Left kidney (tissue), 2 donors: ENCODE data around the gene MFSD1. TPM values are rescaled to one million over a fixed set of nuclear protein-coding genes. Genes with fewer than 3 reads are reported as not detected.

ENCODE experiments used
- DNase-seq: peaks from one replicate; pipeline ENCODE4 v3.0.0-alpha.2; 2013
- polyA plus RNA-seq: library from polyadenylated mRNA; unstranded; fragments of 120-200 nt; gene quantifications from one replicate; pipeline ENCODE4 v1.2.1, GENCODE V29; 2013; ENCODE audit not compliant: insufficient read length

Gene MFSD1
- polyA plus RNA-seq, 1 donor, result 59.0 TPM

GRCh38 chr3:158810823-158811724 is 9.2 kb downstream of the MFSD1 start:
- no peak for DNase-seq

GRCh38 chr3:158819282-158819681 is 17.4 kb downstream of the MFSD1 start:
- DNase-seq, result no peak

DNA sequence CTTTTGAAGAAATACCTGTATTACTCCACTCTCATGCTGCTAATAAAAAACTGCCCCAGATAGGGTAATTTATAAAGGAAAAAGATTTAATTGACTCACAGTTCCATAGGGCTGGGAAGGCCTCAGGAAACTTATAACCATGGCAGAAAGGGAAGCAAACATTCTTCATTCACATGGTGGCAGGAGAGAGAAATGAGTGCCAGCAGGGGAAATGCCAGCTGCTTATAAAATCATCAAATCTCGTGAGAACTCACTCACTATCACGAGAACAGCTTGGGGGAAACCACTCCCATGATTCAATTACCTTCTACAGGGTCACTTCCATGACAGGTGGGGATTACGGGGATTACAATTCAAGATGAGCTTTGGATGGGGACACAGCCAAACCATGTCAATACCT is 18.7 kb downstream of the MFSD1 start:
- DNase-seq, result no peak

GRCh38 chr3:158821847-158822246 is 20.0 kb downstream of the MFSD1 start:
- no peak for DNase-seq

GRCh38 chr3:158823426-158823825 is 21.6 kb downstream of the MFSD1 start:
- no peak for DNase-seq

- no peak for DNase-seq
Observed at GRCh38 chr3:158827773-158828172, 25.9 kb downstream of the MFSD1 start.

DNA sequence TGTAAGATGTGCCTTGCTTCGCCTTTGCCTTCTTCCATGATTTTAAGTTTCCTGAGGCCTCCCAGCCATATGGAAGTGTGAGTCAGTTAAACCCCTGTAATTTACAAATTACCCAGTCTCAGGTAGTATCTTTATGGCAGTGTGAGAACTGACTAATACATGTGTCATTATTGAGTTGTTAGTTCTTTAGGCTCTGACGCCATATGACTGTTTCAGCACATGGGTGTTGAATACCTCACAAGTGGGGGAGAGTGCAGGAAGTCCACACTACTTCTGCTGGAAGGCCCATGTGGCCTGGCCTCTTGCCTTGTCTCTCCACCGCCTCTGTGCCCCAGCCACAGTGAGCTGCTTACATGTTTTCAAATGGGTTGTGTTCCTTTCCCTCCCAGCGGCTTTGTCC is 28.5 kb downstream of the MFSD1 start:
- DNase-seq, result no peak

GRCh38 chr3:158831861-158832260 is 30.0 kb downstream of the MFSD1 start:
- DNase-seq, result no peak

DNA sequence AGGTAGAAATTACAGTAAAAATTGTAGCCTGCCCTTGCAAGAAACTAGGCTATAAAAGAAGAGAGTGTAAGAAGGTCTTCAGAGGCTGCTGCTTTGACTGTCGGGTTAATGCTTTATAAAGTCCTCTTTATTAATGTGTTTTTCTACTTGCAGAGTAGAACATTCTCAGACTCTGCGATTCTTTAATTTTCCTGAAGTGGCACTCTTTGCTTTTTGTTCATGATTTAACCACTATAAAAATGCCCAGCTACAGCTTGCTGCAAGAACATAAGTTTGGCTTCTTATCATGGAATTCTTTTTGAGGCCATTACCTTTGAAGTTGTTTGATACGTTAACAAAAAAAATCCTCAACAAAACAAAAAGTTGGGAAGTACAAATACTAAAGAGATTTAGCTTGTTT is 33.8 kb downstream of the MFSD1 start:
- DNase-seq, result no peak

DNA sequence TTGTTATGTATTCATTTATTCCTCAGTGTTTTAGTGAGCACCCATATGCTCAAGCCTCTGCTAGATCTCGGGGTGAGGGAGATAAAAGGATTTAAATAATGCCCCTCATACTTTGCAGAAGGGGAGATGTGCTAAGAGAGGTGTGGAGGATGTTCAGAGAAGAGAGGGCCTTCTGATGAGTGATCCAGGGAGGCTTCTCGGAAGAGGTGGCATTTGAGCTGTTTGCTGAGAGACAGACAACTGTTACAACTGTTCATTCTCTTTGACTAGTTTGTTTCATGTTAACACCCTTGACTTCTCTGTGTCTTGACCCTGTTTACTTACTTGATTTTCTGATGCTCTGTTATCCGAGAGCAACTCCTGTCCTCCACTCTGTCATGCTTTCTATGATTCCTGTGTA is 34.5 kb downstream of the MFSD1 start:
- no peak for DNase-seq

GRCh38 chr3:158837240-158837639 is 35.4 kb downstream of the MFSD1 start:
- no peak for DNase-seq

- DNase-seq, result no peak
Observed at GRCh38 chr3:158839966-158840365, 38.1 kb downstream of the MFSD1 start.

- no peak for DNase-seq
Observed at GRCh38 chr3:158841387-158841786, 39.5 kb downstream of the MFSD1 start.

DNA sequence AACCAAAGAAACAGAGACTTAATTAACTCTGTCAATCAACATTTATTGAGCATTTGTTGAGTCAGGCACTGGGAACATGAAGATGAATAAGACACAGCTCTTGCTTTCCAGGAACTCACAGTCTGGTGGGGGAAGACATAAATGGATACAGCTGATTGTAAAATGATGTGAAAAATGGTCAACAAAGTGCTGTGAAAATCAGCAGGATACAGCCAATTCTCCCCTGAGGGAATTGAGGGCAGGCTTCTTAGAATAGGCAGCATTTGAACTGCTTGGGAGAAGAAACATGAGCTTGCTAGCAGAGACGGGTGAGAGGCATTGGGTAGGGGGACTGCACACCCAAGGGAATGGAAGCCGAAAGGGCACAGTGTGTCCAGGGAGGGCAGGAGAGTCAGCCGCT is 41.1 kb downstream of the MFSD1 start:
- no peak for DNase-seq

DNA sequence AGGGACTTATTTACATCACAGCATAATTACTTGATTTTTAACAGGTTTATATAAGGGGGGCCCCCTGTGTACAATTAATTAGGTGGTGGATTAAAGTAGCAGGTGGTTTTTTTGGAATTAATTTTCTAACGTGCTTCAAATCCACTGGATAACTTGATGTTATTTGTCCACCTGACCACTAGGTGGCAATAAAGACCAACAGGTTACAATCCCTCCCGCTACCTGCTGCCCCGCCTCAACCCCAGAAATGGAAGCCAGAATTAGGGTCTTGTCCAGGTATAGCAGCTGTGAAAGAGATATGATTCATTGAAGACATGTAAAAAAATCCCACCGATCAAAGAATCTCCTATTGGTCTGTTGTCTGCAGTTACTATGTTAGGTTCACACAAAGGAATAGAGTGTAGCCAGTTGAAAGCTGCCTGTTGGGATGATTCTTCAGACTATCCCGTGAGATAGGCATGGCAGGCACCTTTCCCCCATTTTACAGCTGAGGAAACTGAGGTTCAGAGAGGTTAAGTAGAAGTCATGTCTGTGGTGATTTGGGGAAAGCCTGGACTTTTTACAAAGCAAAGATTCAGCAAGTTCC is 44.0 kb downstream of the MFSD1 start:
- DNase-seq, result peak; percentile 24

- no peak for DNase-seq
Observed at GRCh38 chr3:158846803-158847451, 45.1 kb downstream of the MFSD1 start.

GRCh38 chr3:158847452-158847821 is 45.6 kb downstream of the MFSD1 start:
- no peak for DNase-seq

- DNase-seq, result no peak
Observed at GRCh38 chr3:158847885-158848284, 46.0 kb downstream of the MFSD1 start.

DNA sequence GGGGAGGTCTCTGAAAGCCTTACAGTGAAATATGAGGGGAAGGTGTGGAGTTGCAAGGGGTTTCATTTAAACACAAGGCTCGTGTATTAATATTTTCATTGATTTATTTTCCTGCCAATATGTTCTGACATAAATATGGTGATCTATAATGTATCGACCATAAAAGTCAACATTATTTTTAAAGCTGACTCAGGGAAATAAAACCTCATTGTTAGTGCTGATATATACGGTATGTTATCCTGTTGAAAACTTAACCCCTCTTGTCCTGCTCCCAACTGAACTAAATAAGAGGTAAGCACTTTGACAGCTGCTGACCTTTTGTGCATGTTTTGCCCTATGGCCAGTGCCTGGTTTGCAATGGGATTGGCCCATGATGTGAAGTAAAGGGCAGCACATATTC is 47.9 kb downstream of the MFSD1 start:
- no peak for DNase-seq

DNA sequence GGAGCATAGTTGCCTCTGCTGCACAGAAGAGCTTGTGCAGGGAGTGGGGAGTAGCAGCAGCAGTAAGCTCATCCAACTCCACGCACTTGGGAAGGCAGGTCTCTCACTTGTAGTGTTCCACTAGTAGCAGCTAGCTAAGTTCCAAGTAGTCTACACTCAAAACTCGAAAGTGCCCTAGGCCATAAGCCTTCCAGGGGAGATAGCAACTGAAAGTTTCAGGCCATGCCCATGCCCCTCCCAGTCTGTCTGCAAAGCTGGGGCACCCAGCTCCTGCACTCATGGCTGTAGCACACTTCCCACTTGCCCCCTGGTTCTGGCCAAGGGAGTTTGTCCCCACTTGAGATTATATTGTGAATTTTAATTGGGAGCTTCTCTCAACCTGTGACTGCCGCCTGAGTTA is 57.5 kb downstream of the MFSD1 start:
- DNase-seq, result no peak

DNA sequence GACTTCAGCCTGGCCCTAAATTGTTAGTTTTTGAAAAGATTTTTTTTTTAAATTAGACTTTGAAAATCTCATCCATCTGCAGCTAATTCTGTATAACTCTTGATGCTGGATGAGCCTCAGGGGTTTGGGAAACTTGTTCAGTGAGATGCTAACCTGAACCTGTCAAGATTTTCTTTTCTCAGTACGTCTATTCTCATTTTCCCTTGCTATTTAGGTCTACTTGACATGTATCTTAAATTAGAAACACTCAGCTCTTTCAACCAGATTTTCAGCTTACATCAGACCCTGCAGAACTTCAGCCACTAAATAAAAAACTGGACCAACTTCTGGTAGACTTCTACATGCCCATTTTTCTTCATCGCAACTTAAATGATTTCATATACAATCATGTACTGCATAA is 61.4 kb downstream of the MFSD1 start:
- no peak for DNase-seq

DNA sequence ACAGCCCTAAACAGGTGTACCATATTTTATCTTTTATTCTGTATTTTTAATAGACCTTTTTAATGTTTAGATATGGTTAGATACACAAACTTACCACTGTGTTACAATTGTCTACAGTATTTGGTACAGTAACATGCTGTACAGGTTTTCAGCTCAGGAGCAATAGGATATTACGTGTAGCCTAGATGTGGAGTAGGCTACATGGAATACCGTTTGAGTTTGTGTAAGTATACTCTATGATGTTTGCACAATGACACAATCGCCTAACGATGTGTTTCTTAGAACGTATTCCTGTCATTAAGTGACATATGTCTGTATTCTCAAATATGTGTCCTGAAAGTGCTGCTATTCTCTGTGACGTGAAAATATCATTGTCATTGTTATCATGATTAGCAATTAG is 62.6 kb downstream of the MFSD1 start:
- no peak for DNase-seq

DNA sequence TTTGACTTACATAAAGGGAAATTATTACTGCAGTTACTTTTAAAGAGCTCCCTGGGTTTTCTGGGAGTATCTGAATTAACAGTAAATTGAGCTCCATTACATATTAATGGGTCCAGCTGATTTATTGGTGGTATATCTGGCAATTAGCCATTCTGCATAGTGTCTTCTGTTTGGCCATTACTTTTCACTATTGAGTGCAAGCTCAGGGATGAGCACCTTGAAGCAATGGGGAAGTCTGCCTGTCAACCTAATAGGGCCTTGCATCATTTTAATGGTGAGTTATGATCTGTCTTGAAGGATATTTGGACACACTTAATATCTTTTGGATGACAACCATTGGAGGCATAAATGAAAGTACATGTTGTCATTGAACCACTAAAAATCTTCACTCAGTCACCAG is 73.8 kb downstream of the MFSD1 start:
- DNase-seq, result no peak
